Measurements from ENCODE around the gene EPHB3.

DNA sequence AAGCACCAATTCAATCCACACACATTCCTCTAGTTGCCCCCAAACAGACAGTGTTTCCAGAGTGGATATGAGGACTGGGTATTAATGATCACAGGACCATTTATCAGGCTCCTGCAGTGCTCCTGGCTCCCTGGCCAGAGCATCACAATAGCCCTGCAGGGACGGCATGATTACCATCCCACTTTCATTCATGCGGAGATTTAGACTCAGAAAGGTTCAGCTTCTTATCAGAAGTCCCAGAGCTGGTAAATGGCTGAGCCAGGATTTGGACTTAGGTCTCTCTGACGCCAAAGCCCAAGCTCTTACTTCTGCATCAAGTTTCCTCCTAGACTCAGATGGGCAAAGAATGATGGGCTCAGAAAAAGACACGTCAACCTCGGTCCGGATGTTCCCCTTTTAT is 2.9 kb upstream of the EPHB3 start:
- TF ChIP-seq, protein P1, sequence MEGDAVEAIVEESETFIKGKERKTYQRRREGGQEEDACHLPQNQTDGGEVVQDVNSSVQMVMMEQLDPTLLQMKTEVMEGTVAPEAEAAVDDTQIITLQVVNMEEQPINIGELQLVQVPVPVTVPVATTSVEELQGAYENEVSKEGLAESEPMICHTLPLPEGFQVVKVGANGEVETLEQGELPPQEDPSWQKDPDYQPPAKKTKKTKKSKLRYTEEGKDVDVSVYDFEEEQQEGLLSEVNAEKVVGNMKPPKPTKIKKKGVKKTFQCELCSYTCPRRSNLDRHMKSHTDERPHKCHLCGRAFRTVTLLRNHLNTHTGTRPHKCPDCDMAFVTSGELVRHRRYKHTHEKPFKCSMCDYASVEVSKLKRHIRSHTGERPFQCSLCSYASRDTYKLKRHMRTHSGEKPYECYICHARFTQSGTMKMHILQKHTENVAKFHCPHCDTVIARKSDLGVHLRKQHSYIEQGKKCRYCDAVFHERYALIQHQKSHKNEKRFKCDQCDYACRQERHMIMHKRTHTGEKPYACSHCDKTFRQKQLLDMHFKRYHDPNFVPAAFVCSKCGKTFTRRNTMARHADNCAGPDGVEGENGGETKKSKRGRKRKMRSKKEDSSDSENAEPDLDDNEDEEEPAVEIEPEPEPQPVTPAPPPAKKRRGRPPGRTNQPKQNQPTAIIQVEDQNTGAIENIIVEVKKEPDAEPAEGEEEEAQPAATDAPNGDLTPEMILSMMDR (IDR thresholded peaks at IDR 0.05; ENCODE audit: low read length): no peak
- TF ChIP-seq EZH2 (IDR thresholded peaks at IDR 0.05; ENCODE audit: borderline replicate concordance, low read length): no peak

Data from OCI-LY1 (cell line).